AG10803 (cell line): Measurements from ENCODE around the gene ACAP3.
A peak's percentile ranks its signal among the peaks of the same experiment; 100 is the strongest.

Experiments
- DNase-seq: peaks from one replicate; pipeline ENCODE4 v3.0.0; 2010; ENCODE audit warnings: low read depth
- H3K4me3 ChIP-seq: 2 replicates; pipeline ENCODE4 v1.5.1; 2011; ENCODE audit warnings: mild to moderate bottlenecking, low read length, control low read depth
- TF ChIP-seq, protein P1 (sequence below): conservative IDR thresholded peaks from 2 replicates; pipeline ENCODE4 v1.5.1; 2011; ENCODE audit warnings: mild to moderate bottlenecking, low read length, control low read depth, inconsistent platforms

The ACAP3 gene, protein sequence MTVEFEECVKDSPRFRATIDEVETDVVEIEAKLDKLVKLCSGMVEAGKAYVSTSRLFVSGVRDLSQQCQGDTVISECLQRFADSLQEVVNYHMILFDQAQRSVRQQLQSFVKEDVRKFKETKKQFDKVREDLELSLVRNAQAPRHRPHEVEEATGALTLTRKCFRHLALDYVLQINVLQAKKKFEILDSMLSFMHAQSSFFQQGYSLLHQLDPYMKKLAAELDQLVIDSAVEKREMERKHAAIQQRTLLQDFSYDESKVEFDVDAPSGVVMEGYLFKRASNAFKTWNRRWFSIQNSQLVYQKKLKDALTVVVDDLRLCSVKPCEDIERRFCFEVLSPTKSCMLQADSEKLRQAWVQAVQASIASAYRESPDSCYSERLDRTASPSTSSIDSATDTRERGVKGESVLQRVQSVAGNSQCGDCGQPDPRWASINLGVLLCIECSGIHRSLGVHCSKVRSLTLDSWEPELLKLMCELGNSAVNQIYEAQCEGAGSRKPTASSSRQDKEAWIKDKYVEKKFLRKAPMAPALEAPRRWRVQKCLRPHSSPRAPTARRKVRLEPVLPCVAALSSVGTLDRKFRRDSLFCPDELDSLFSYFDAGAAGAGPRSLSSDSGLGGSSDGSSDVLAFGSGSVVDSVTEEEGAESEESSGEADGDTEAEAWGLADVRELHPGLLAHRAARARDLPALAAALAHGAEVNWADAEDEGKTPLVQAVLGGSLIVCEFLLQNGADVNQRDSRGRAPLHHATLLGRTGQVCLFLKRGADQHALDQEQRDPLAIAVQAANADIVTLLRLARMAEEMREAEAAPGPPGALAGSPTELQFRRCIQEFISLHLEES

DNA sequence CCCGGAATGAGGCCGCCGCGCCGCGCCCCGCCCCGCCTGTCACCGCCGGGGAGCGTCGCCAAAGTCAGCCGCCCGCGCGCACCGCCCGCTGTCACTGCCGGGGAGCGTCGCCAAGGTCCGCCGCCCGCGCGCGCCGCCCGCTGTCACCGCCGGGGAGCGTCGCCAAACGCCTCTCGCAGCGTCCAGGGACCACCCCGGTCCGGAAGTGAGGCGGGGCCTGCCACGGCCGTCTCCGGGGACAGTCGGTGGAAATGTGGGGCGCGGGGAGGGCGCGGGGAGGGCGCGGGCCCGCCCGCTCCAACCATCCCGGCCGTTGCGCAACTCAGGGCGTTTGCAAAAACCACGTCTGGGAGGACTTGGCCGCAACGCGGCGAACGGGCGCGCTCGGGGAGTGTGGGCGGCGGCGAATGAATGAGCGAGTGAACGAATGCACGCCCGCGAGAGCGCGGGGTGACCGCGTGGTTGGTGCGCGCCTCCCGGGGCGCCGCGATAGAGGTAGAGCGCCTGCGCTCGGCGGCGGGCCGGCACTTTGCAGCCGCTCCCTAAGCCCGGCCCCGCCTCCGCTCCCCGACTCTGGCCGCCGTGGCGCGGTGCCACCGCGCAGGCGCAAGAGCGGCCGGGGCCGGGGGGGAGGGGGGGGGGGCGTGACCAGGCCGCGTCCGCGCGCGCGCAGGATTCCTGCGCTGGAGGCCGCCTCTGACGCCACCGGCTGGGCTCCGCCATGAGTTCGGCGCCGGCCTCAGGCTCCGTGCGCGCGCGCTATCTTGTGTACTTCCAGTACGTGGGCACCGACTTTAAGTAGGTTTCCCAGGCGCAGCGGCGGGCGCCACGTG, at the start of gene ACAP3, which contains the start of gene PUSL1:
Gene ACAP3 (minus strand): TSS at position 8 of the 833 bp plus-strand sequence. CDS start 115 bp downstream, outside the sequence.
Gene PUSL1 (plus strand): TSS at position 675 of the 833 bp plus-strand sequence. CDS start 47 bp downstream, at position 722.
- H3K4me3 ChIP-seq: peak within 1 kb of the TSS; percentile 72
- DNase-seq: peak; percentile 94
- TF ChIP-seq, protein P1, sequence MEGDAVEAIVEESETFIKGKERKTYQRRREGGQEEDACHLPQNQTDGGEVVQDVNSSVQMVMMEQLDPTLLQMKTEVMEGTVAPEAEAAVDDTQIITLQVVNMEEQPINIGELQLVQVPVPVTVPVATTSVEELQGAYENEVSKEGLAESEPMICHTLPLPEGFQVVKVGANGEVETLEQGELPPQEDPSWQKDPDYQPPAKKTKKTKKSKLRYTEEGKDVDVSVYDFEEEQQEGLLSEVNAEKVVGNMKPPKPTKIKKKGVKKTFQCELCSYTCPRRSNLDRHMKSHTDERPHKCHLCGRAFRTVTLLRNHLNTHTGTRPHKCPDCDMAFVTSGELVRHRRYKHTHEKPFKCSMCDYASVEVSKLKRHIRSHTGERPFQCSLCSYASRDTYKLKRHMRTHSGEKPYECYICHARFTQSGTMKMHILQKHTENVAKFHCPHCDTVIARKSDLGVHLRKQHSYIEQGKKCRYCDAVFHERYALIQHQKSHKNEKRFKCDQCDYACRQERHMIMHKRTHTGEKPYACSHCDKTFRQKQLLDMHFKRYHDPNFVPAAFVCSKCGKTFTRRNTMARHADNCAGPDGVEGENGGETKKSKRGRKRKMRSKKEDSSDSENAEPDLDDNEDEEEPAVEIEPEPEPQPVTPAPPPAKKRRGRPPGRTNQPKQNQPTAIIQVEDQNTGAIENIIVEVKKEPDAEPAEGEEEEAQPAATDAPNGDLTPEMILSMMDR: no peak

DNA sequence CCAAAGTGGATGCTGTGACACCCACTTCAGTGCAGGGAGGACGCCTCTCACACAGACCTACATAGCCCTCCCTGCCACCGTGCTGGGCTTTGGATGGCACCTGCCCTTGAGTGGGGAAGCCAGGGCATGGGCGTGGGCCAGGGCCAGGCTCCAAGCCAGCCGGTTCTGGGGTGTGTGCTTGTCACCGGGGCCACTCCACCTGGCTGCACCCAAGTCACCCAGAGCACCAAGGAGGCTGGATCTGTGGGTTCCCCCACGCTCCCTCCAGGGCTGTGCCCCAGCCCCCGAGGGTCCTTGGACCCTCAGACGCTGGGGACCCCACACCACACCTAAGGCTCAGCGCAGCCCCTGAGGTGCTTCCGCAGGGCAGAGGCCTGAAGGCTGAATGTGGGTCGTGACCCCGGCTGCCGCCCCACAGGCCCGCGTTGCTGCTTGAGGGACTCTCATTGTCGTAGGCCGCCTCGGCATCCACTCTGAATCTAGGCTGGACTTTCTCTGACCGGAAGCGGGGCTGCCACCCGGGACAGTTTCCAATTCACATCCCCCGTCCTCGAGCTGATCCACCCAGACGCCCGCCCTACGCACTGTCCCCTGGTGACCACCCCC, 49.2 kb upstream of the ACAP3 start:
- peak overlapping the region; percentile 93 for H3K4me3 ChIP-seq
- DNase-seq: no peak
- TF ChIP-seq, protein P1: no peak

DNA sequence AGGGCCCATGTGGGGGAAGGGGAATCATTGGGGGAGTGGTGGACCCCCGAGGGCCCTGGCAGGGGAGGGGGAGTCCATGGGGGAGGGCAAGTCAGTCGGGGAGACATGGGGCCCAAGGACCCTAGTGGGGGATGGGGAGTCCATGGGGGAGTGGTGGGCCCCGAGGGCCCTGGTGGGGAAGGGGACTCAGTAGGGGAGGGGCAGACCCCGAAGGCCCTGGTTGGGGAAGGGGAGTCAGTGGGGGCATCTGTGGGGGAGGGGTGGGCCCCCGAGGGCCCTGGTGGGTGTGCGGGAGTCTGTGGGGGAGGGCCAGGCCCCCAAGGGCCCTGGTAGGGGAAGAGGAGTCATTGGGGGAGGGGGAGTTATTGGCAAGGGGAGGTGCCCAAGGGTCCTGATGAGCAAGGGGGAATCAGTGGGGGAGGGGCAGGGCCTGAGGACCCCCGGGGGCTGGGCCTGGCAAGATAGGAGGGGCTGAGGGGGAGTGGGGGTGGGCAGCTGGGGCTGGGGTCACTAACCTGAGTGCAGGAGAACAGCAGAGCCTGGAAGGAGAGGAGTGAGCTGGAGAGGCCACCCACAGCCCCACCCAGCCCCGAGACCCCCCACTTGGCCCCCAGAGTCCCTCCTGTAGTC, 48.6 kb upstream of the ACAP3 start:
- DNase-seq: no peak
- H3K4me3 ChIP-seq: peak overlapping the region; percentile 93

DNA sequence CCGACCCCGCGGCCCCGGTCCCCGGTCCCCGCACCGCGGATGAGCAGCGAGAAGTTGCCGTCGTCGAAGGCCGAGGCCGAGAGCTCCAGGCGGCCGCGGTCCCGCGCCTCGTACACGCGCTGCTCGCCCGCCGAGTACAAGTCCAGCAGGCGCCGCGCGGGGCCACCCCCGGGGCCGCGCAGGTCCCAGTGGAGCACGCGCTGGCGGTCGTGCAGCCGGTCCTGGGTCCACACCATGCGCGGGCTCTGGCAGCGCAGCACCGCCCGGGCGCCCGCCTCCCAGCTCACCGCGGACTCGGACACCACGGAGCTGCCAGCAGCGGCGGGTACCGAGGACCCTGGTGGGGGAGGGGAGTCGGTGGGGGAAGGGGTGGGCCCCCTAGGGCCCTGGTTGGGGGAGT, 47.7 kb upstream of the ACAP3 start:
- H3K4me3 ChIP-seq: peak overlapping the region; percentile 93
- DNase-seq: no peak
- TF ChIP-seq, protein P1: no peak

More for the DNA sequence above, 48.6 kb upstream of the ACAP3 start:
- TF ChIP-seq, protein P1: no peak

DNA sequence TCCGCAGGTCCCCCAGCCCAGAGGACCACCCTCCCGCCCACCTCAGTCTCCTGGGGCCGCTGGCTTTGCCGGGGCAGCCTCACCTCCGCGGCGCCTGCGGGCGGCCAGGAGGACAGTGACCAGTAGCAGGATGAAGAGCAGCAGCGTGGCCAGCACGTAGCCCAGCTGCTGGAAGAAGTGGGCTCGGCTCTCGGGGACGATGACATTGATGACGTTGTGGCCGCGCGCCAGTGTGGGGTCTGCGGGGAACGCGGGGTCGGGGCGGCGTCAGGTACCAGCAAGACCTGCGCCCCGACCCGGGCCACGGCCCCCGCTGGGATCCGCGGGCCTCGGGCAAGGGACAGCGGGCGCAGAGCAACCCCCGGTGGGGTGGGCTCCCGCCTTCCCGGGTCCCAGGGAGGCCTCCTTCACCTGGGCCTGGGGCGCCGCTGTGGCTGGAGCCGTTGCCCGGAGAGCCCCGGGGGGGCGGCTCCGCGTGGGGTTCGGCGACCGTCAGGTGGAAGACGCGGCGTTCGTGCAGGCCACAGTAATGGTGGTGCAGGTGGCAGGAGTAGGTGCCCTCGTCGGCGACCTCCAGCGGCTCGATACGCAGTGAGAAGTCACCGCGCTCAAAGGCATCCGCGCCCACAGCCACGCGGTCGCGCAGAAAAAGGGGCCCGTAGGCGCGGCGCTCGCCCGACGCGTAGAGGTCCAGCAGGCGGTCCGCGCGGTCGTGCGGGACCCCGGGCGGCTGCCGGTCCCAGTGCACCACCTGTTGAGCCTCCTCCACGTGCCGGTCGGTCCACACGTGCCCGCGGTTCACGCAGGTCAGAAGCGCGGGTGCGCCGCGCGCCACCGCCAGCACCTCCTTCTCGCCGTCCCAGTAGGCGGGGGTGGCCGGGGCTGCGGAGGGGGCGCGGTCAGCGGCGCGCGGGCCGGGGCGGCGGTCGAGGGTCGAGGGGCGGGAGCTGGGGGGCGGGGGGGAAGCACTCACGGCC, 46.8 kb upstream of the ACAP3 start:
- H3K4me3 ChIP-seq: peak overlapping the region; percentile 93
- no peak for DNase-seq
- TF ChIP-seq, protein P1: no peak
